Measurements from ENCODE around the gene ZNF224. TPM values are rescaled to one million over a fixed set of nuclear protein-coding genes. Genes with fewer than 3 reads are reported as not detected.
"Not testable (repeated sequence)": the region's sequence is repeated elsewhere in the genome, so short reads cannot be mapped to it uniquely, and the experiment has no call there.

ZNF224 gene
- total RNA-seq, 1 donor from 2014 or later: 8.2 TPM

DNA sequence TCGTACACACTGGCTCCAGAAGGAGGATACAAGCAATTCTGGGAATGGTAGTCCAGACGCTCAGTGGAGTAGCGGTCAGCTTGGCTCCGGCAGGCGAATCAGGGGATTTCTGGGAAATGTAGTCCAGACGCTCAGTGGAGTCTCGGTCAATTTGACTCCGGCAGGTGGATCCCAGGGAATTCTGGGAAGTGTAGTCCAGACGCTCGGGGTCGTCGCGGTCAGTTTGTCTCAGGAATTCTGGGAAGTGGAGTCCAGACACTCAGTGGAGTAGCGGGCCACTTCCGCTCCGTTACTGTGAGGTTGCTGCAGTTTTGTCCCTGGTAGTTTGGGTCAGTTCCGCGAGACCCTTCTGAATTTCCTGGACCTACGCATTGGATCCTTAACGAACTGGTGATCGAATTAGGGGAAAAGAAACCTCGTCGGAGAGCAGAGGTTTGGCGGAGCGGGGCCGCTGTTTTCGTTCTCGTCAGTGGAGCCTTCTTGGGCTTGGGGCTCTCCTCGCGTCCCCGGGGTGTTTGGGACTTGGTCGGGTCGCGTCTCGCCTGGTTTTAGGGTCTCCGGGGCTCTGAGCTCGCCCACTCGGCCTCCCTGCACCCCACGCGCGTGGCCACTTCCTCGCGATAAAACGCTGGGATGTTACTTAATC lies 19.1 kb downstream of the ZNF224 start, which contains the start of gene ZNF225:
Gene ZNF225 (plus strand): TSS at position 262 of the 646 bp plus-strand sequence. CDS start 2,429 bp downstream, outside the sequence.
- Histone ChIP-seq H3K4me3 (ENCODE audit: low read depth, low read length) (peak within 1 kb of the TSS; percentile 57), H3K36me3 (ENCODE audit: control insufficient read depth, insufficient read depth, low read length) (no peaks in the 10 kb centered on the region), H3K27me3 (ENCODE audit: control insufficient read depth, insufficient read depth, low read length) (no peaks in the 10 kb centered on the region)
- DNase-seq (ENCODE audit: low read depth): peak; percentile 98
- TF ChIP-seq, protein P1, sequence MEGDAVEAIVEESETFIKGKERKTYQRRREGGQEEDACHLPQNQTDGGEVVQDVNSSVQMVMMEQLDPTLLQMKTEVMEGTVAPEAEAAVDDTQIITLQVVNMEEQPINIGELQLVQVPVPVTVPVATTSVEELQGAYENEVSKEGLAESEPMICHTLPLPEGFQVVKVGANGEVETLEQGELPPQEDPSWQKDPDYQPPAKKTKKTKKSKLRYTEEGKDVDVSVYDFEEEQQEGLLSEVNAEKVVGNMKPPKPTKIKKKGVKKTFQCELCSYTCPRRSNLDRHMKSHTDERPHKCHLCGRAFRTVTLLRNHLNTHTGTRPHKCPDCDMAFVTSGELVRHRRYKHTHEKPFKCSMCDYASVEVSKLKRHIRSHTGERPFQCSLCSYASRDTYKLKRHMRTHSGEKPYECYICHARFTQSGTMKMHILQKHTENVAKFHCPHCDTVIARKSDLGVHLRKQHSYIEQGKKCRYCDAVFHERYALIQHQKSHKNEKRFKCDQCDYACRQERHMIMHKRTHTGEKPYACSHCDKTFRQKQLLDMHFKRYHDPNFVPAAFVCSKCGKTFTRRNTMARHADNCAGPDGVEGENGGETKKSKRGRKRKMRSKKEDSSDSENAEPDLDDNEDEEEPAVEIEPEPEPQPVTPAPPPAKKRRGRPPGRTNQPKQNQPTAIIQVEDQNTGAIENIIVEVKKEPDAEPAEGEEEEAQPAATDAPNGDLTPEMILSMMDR (IDR thresholded peaks at IDR 0.05; ENCODE audit: insufficient read depth, low read length, poor library complexity, severe bottlenecking): no peak

DNA sequence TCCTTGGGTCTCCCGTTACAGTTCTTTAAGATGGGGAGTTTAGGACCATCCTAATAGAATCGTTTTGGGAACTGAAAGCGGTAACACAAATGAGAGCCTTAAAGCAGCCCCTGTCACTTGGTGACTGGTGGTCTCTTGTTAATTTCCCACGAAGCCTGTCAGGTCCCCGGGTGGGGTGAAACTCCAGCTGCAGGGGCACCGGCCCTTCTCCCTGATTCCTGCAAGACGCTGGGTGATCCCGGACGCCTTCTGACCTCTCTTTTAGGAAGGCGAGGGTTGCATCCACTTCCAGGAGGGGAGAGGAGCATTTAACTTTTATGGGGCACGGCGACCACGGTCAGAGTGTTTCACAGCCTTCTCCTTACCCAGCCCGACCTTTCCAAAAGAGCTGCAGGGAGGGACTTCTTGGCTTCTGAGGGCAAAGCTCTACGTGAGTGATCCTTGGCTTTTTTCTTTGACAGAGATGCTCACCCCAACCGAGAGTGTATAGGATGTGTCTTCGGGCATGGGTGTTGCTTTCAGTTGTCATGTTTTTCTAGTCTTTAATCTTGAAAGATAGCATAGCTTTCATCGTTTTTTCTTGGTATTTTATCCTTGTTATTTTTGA lies 19.7 kb downstream of the ZNF224 start:
- DNase-seq (ENCODE audit: low read depth): no peak
- Histone ChIP-seq H3K27me3 (ENCODE audit: control insufficient read depth, insufficient read depth, low read length) (no peaks in the 10 kb centered on the region), H3K4me3 (ENCODE audit: low read depth, low read length) (peak overlapping the region; percentile 57), H3K36me3 (ENCODE audit: control insufficient read depth, insufficient read depth, low read length) (no peaks in the 10 kb centered on the region)
- TF ChIP-seq, protein P1 (IDR thresholded peaks at IDR 0.05; ENCODE audit: insufficient read depth, low read length, poor library complexity, severe bottlenecking): no peak

DNA sequence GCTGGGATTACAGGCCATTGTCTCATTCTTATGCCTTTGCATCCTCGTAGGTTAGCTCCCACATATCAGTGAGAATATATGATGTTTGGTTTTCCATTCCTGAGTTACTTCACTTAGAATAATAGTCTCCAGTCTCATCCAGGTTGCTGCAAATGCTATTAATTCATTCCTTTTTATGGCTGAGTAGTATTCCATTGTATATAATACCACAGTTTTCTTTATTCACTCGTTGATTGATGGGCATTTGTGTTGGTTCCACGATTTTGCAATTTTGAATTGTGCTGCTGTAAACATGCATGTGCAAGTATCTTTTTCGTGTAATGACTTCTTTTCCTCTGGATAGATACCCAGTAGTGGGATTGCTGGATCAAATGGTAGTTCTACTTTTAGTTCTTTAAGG lies 27.0 kb downstream of the ZNF224 start:
- H3K27me3 ChIP-seq (ENCODE audit: control insufficient read depth, insufficient read depth, low read length); H3K4me3 ChIP-seq (ENCODE audit: low read depth, low read length); DNase-seq (ENCODE audit: low read depth); H3K36me3 ChIP-seq (ENCODE audit: control insufficient read depth, insufficient read depth, low read length): not testable (repeated sequence)

DNA sequence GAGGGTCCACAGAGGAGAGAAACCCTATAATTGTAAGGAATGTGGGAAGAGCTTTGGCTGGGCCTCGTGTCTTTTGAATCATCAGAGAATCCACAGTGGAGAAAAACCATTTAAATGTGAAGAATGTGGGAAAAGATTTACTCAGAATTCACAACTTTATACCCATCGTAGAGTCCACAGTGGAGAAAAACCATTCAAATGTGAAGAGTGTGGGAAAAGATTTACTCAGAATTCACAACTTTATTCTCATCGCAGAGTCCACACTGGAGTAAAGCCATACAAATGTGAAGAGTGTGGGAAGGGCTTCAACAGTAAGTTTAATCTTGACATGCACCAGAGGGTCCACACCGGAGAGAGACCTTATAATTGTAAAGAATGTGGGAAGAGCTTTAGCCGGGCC lies 37.8 kb downstream of the ZNF224 start:
- DNase-seq (ENCODE audit: low read depth): no peak
- H3K27me3 ChIP-seq (ENCODE audit: control insufficient read depth, insufficient read depth, low read length): no peaks in the 10 kb centered on the region
- TF ChIP-seq, protein P1 (IDR thresholded peaks at IDR 0.05; ENCODE audit: insufficient read depth, low read length, poor library complexity, severe bottlenecking): no peak
- H3K4me3 ChIP-seq (ENCODE audit: low read depth, low read length): no peak overlapping the region
- H3K36me3 ChIP-seq (ENCODE audit: control insufficient read depth, insufficient read depth, low read length): peaks cover 2% of the 10 kb centered on the region

DNA sequence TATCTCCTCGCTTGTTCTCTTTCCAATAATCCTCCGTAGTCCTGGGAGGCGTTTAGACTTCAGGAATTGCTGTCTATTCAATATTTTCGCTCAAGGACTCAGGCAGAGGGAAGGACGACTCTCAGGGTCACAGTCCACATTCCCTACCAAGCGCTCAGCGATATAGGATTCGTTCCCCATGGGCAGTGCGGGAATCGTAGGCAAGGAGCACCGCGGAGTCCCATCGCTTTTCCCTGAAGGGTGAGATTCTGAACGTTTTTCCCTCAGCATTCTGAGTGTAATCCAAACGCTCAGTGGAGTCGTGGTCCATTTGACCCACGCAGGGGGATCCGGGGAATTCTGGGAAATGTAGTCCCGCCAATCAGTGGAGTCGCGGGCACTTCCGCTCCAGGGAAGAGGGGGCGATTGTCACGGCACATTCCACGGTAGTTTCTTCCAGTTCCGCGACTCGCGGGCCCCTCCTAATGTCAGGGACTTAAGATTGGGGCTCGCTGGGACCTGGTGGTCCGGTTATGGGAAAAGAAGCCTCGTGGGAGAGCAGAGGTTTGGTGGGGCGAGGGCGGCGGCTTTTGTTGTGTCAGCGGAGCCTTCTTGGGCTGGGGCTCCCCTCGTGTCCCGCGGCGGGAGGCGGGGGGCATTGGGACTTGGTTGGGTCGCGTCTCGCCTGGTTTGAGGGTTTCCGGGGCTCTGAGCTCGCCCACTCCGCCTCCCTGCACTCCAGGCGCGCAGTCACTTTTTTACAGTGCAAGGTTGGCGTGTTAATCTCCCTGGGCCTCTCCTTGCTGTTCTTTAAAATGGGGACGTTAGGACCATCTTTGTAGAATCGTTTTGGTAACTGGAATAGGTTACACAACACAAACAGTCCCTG lies 47.3 kb downstream of the ZNF224 start, which contains the start of gene ZNF234:
Gene ZNF234 (plus strand): TSS at position 364 of the 868 bp plus-strand sequence. CDS start 3,079 bp downstream, outside the sequence.
- Histone ChIP-seq H3K36me3 (ENCODE audit: control insufficient read depth, insufficient read depth, low read length) (no peaks in the 10 kb centered on the region), H3K27me3 (ENCODE audit: control insufficient read depth, insufficient read depth, low read length) (no peaks in the 10 kb centered on the region), H3K4me3 (ENCODE audit: low read depth, low read length) (peak within 1 kb of the TSS; percentile 75)
- TF ChIP-seq, protein P1 (IDR thresholded peaks at IDR 0.05; ENCODE audit: insufficient read depth, low read length, poor library complexity, severe bottlenecking): no peak
- peak; percentile 55 for DNase-seq (ENCODE audit: low read depth)

DNA sequence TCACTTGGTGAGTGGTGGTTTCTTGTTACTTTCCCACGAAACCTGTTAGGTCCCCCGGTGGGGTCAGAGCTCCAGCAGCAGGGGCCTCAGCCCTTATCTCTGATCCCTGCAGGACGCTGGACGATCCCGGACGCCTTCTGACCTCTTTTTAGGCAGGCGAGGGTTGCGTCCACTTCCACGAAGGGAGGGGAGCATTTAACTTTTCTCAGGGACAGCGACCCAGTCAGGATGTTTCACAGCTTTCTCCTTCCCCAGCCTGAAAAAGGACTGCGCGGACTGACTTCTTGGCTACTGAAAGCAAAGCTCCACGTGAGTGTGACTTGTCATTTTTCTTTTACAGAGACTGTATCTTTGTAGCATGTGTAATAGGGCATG lies 47.9 kb downstream of the ZNF224 start:
- TF ChIP-seq, protein P1 (IDR thresholded peaks at IDR 0.05; ENCODE audit: insufficient read depth, low read length, poor library complexity, severe bottlenecking): no peak
- peak overlapping the region; percentile 75 for H3K4me3 ChIP-seq (ENCODE audit: low read depth, low read length)
- H3K27me3 ChIP-seq (ENCODE audit: control insufficient read depth, insufficient read depth, low read length): no peaks in the 10 kb centered on the region
- H3K36me3 ChIP-seq (ENCODE audit: control insufficient read depth, insufficient read depth, low read length): no peaks in the 10 kb centered on the region
- no peak for DNase-seq (ENCODE audit: low read depth)

Data from kidney epithelial cell (primary cell).